ENCODE data around the gene CEP192. TPM values are rescaled to one million over a fixed set of nuclear protein-coding genes. Genes with fewer than 3 reads are reported as not detected.

The CEP192 gene
- total RNA-seq, 1 donor from 2014 or later = 34.4 TPM

DNA sequence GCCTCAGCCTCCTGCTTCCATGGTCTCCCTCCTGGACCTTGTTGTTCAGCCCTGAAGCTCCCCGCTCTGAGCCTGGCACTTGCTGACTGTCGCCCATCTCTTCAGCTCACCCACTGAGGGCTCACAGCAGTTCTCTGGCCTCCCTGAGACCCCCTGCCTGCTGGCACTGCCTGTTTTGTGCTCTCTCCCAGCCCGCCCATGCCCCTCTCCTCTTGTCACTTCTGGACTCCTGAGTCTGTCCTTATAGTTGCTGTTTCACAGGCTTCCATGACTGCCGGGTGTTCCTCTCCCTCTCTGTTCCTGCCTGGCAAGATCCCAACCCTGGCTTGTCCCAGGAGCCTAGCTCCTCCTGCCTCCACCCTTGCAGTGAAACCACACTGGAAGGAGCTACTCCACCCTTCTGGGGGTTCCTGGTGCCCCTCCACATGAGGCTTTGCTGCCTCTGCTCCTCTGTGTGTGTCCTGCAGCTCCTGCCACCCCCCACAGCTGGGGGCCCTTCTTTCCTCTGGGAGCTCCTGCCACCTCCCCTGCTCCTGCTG is 110.6 kb downstream of the CEP192 start:
- DNase-seq = no peak

DNA sequence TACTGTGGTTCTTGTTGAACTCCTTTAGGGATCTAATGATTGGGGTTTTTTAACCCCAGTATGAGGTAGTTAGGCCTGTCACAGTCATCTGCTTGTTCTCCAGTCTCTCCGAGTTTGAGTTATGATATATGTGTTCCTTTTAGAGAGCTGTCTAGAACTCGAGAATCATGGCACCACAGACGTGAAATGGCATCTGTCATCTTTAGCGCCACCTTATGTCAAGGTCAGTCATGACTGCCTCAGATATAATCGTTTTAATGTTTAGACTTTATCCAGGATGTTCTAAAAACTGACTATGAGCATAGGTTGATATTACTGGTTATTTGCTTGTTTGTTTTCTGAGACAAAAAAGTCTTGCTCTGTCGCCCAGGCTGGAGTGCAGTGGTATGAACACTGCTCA is 112.2 kb downstream of the CEP192 start:
- DNase-seq = no peak

- no peak for DNase-seq
Measured at GRCh38 chr18:13105059-13105458, 113.9 kb downstream of the CEP192 start.

GRCh38 chr18:13107074-13107473 is 115.9 kb downstream of the CEP192 start:
- DNase-seq = no peak

- DNase-seq = no peak
Measured at GRCh38 chr18:13108330-13108729, 117.2 kb downstream of the CEP192 start.

DNA sequence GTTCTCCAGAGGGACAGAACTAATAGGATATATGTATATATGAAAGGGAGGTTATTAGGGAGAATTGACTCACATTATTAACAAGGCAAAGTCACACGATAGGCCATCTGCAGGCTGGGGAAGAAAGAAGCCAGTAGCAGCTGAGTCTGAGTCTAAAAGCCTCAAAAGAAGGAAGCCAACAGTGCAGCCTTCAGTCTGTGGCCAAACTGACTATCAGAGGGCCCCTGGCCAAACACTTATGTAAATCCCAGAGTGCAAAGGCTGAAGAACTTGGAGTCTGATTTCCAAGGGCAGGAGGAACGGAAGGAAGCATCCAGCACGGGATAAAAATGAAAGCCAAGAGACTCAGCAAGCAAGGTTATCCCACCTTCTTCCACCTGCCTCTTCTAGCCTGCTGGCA is 119.4 kb downstream of the CEP192 start:
- DNase-seq = no peak

DNA sequence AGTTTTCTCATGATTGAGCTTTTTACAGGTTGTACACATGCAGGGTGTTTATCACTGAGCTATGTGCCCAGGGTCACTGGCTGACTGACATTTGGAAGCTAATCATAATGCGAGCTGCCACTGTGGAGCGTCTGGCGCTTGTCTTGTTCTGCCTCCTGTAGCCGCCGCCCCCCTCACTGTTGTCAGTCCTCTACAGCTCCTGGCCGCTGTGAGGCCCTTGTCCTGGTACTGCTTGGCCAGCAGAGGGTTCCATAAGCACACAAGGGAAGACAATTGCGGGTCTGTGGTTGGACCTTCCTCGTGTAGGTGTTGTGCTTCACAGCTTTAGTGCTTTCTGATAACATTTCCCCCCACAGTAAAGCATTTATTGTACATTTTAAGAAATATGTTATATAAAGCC is 121.8 kb downstream of the CEP192 start:
- no peak for DNase-seq

- no peak for DNase-seq
Measured at GRCh38 chr18:13120255-13120654, 129.1 kb downstream of the CEP192 start.

GRCh38 chr18:13120983-13121441 is 129.8 kb downstream of the CEP192 start:
- DNase-seq = peak; percentile 80

- DNase-seq = no peak
Measured at GRCh38 chr18:13124411-13124810, 133.2 kb downstream of the CEP192 start.

GRCh38 chr18:13125191-13125590 is 134.0 kb downstream of the CEP192 start:
- DNase-seq = no peak

DNA sequence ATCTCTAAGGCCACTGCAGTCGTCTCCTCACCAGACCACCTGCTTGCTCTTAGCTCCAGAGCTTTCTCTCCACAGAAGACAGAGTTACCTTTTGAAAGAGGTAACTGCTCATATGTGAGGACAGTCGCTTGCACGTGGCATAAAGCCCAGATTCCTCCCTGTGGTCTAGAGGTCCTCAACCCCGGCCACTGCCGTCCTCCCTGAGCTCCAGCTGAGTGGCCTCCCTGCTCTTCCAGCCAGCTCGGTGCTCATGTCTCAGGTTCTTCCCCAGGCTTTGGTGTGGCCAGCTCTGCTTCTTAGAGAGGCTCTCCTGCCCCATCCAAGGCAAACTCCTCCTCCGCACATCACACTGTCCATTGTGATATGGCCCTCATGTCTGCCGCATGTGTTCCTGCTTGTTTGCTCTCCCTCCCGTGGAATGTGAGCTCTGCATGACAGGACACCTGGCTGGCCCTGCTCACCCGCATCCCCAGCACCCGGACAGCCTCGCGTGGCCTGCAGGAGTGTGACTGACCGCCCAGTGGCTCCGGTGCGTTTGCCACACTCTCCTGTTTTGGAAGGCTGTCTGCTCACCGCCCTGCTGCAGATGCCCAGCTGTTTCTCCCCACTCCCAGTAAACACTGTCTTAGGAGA is 135.9 kb downstream of the CEP192 start:
- no peak for DNase-seq

DNA sequence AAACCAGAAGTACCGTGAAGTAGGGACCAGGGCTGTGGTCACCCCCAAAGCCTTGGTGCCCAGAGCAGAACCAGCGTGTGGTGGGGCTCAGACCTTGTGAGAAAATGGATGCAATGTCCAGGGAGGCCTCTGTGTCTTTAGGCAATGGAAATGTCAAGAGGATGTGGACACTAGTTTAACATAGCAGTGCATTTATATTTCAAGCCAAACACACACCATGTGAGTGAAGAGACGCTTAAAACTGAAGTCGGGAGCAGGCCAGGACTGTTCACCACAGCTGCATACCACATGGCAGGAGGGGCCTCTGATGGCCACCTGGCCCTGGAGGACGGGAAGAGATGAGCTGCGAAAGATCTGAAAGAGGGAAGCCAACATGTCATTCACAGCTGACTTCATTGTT is 140.1 kb downstream of the CEP192 start:
- DNase-seq = no peak

DNA sequence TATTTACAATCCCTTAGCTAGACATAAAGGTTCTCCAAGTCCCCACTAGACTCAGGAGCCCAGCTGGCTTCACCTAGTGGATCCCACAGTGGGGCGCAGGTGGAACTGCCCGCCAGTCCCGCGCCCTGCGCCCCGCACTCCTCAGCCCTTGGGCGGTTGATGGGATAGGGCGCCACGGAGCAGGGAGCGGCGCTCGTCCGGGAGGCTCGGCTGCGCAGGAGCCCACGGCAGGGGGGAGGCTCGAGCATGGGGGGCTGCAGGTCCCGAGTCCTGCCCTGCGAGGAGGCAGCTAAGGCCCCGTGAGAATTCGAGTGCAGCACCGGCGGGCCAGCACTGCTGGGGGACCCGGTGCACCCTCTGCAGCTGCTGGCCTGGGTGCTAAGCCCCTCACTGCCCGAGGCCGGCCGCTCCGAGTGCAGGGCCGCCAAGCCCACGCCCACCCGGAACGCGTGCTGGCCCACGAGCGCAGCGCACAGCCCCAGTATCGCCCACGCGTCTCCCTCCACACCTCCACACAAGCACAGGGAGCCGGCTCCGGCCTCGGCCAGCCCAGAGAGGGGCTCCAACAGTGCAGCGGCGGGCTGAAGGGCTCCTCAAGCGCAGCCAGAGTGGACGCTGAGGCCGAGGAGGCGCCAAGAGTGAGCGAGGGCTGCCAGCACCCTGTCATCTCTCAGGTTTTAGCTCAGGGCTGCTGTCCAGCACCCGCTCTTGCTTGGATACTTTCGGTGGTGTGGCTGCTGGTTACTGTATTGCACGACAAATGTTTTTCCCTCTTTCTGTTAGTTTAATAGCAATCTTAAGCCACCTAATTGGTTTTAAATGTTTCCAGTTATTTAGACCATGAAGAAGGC is 143.6 kb downstream of the CEP192 start:
- DNase-seq = no peak

GRCh38 chr18:13136056-13136903 is 145.1 kb downstream of the CEP192 start:
- no peak for DNase-seq

DNA sequence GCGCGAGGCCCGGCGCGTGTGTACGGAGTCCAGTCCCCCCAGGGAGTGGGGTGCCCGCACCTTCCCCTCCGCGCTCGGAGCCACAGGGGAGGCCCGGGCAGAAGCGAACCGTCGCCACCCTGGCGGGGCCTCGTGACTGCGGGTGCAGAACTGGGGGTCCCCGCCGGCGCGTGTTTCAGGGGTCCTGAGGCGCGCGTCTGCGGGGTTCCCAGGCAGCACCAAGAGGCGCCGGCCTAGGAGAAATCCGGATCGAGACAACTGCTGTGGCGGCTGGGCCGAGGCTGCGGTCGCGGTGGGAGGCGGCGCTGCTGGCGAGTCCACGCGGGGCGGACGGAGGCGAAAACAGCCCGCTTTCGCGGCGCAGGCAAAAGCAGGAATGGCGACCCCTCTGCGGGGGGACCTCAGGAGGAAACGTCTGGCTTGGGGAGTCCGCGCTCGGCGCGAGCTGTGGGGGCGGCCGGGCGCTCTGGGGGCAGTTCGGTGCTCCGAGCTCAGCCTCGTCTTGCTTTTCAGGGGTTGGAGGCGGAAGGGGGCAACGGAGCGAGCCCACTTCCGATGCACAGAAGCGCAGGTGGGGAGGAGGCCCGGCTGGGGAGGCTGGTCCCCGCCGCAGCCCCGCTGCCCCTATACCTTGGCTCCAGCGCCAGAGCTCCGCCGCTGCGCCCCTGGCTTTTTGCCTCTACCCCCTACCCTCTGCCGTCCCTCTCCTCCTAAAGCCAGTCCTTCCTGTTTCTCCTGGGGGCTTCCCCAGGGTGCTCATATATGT is 145.9 kb downstream of the CEP192 start:
- DNase-seq = no peak

- DNase-seq = no peak
Measured at GRCh38 chr18:13137670-13138419, 146.7 kb downstream of the CEP192 start.

GRCh38 chr18:13138420-13139139 is 147.4 kb downstream of the CEP192 start:
- no peak for DNase-seq

GRCh38 chr18:13139885-13140450 is 148.8 kb downstream of the CEP192 start:
- DNase-seq = no peak

- no peak for DNase-seq
Measured at GRCh38 chr18:13141209-13141608, 150.0 kb downstream of the CEP192 start.
